IMR-90 (cell line): ENCODE data around the gene LHX8.

Experiments used
- FOS ChIP-seq: fragments of 150-350 bp; IDR thresholded peaks from 2 replicates; pipeline ENCODE4 v1.6.1; 2016; ENCODE audit warnings: low read depth, low read length
- MAZ ChIP-seq: IDR thresholded peaks from 2 replicates; pipeline ENCODE4 v1.6.1; 2012; ENCODE audit warnings: low read depth, mild to moderate bottlenecking, low read length, improper control_type of control experiment, moderate library complexity, borderline replicate concordance
- POLR2A ChIP-seq: IDR thresholded peaks from 2 replicates; pipeline ENCODE4 v1.6.1; 2012; ENCODE audit warnings: mild to moderate bottlenecking, low read depth, low read length
- SMC3 ChIP-seq: fragments of 150-350 bp; IDR thresholded peaks from 2 replicates; pipeline ENCODE4 v1.6.1; 2016; ENCODE audit warnings: low read depth, mild to moderate bottlenecking, antibody characterized with exemption, low read length, moderate library complexity
- TF ChIP-seq, protein P1 (sequence below): fragments of 150-350 bp; IDR thresholded peaks from 2 replicates; pipeline ENCODE4 v1.6.1; 2016; ENCODE audit warnings: low read depth, mild to moderate bottlenecking, low read length, moderate library complexity, borderline replicate concordance
- TF ChIP-seq, protein P2 (sequence below): conservative IDR thresholded peaks from 2 replicates; pipeline ENCODE4 v1.5.1; 2012; ENCODE audit warnings: mild to moderate bottlenecking, low read depth, low read length, improper control_type of control experiment
- TF ChIP-seq, protein P3 (sequence below): fragments of 150-350 bp; IDR thresholded peaks from 2 replicates; pipeline ENCODE4 v1.6.1; 2017; ENCODE audit warnings: mild to moderate bottlenecking, antibody characterized with exemption, low read length, low read depth

DNA sequence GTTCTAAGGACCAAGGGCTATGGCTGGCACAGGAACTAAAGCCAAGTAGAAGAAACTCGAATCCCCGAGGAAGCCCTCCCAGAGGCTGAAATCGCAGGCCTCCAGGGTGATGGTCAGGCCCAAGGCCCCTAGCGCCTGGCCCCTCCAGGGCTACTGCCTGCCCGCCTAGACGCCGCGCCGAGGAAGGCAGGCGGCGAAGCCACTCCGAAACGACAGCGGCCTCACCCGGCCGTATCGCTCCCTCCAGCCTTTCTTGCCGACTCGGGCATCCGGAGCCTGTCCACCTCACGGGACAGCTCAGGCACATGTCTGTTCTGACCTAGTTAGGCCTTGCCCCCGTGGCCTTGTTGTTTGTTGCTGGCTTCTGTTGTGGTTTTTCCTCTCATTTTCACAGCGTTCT, 9.7 kb upstream of the LHX8 start:
- TF ChIP-seq, protein P1, sequence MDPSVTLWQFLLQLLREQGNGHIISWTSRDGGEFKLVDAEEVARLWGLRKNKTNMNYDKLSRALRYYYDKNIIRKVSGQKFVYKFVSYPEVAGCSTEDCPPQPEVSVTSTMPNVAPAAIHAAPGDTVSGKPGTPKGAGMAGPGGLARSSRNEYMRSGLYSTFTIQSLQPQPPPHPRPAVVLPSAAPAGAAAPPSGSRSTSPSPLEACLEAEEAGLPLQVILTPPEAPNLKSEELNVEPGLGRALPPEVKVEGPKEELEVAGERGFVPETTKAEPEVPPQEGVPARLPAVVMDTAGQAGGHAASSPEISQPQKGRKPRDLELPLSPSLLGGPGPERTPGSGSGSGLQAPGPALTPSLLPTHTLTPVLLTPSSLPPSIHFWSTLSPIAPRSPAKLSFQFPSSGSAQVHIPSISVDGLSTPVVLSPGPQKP, result no peak
- TF ChIP-seq MAZ (no peak), POLR2A (no peak), FOS (no peak), SMC3 (no peak)
- TF ChIP-seq, protein P2, sequence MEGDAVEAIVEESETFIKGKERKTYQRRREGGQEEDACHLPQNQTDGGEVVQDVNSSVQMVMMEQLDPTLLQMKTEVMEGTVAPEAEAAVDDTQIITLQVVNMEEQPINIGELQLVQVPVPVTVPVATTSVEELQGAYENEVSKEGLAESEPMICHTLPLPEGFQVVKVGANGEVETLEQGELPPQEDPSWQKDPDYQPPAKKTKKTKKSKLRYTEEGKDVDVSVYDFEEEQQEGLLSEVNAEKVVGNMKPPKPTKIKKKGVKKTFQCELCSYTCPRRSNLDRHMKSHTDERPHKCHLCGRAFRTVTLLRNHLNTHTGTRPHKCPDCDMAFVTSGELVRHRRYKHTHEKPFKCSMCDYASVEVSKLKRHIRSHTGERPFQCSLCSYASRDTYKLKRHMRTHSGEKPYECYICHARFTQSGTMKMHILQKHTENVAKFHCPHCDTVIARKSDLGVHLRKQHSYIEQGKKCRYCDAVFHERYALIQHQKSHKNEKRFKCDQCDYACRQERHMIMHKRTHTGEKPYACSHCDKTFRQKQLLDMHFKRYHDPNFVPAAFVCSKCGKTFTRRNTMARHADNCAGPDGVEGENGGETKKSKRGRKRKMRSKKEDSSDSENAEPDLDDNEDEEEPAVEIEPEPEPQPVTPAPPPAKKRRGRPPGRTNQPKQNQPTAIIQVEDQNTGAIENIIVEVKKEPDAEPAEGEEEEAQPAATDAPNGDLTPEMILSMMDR, result no peak
- TF ChIP-seq, protein P3, sequence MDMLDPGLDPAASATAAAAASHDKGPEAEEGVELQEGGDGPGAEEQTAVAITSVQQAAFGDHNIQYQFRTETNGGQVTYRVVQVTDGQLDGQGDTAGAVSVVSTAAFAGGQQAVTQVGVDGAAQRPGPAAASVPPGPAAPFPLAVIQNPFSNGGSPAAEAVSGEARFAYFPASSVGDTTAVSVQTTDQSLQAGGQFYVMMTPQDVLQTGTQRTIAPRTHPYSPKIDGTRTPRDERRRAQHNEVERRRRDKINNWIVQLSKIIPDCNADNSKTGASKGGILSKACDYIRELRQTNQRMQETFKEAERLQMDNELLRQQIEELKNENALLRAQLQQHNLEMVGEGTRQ, result no peak
